Stimulated activated naive CD4-positive, alpha-beta T cell treated with Interleukin-2 at 50 U/mL for 16 hours (primary cell): ENCODE data around the gene LRRC10B.
A peak's percentile ranks its signal among the peaks of the same experiment; 100 is the strongest.

Experiments
- DNase-seq: peaks from one replicate; lab custom pipeline; 2025; lab: John Stamatoyannopoulos, UW

Gene LRRC10B

GRCh38 chr11:61546663-61547062 lies 38.1 kb downstream of the LRRC10B start:
- no peak for DNase-seq

- DNase-seq: no peak
Measured at GRCh38 chr11:61547246-61547645, 38.7 kb downstream of the LRRC10B start.

GRCh38 chr11:61549177-61549576 lies 40.6 kb downstream of the LRRC10B start:
- no peak for DNase-seq

GRCh38 chr11:61549662-61550568 lies 41.4 kb downstream of the LRRC10B start:
- no peak for DNase-seq

GRCh38 chr11:61550665-61551227 lies 42.2 kb downstream of the LRRC10B start:
- no peak for DNase-seq

- DNase-seq: no peak
Measured at GRCh38 chr11:61551634-61552033, 43.1 kb downstream of the LRRC10B start.

GRCh38 chr11:61552108-61552635 lies 43.6 kb downstream of the LRRC10B start:
- DNase-seq: no peak

- no peak for DNase-seq
Measured at GRCh38 chr11:61553373-61554171, 45.0 kb downstream of the LRRC10B start.

GRCh38 chr11:61554172-61554988 lies 45.8 kb downstream of the LRRC10B start:
- peak; percentile 15 for DNase-seq

GRCh38 chr11:61555051-61555969 lies 46.8 kb downstream of the LRRC10B start:
- no peak for DNase-seq

GRCh38 chr11:61555978-61556377 lies 47.4 kb downstream of the LRRC10B start:
- no peak for DNase-seq

GRCh38 chr11:61556621-61557020 lies 48.1 kb downstream of the LRRC10B start:
- no peak for DNase-seq
